Neuronal stem cell (in vitro differentiated cells): ENCODE measurements around the gene FTCD.

Experiments
- DNase-seq: peaks from one replicate; pipeline ENCODE4 v3.0.0-alpha.2; 2013; ENCODE audit warnings: low spot score
- H2AFZ ChIP-seq: one replicate; pipeline ENCODE4 v1.6.1; 2013; ENCODE audit warnings: mild to moderate bottlenecking, low read length, inconsistent platforms
- H2AK5ac ChIP-seq: 2 replicates; pipeline ENCODE4 v1.6.1; 2013; ENCODE audit warnings: low read depth, mild to moderate bottlenecking, inconsistent platforms, low read length, moderate library complexity, mixed read lengths
- H2BK120ac ChIP-seq: 2 replicates; pipeline ENCODE4 v1.6.1; 2013; ENCODE audit warnings: low read depth, mild to moderate bottlenecking, inconsistent platforms, low read length, moderate library complexity, mixed read lengths
- H2BK12ac ChIP-seq: one replicate; pipeline ENCODE4 v1.6.1; 2013; ENCODE audit warnings: low read length, inconsistent platforms
- H2BK15ac ChIP-seq: 2 replicates; pipeline ENCODE4 v1.6.1; 2013; ENCODE audit warnings: mild to moderate bottlenecking, low read length, inconsistent platforms, mixed read lengths
- H2BK5ac ChIP-seq: one replicate; pipeline ENCODE4 v1.6.1; 2013; ENCODE audit warnings: inconsistent platforms, mild to moderate bottlenecking, low read length, moderate library complexity
- H3K14ac ChIP-seq: one replicate; pipeline ENCODE4 v1.6.1; 2013; ENCODE audit warnings: low read length, inconsistent platforms
- H3K18ac ChIP-seq: 2 replicates; pipeline ENCODE4 v1.6.1; 2013; ENCODE audit warnings: low read length, inconsistent platforms
- H3K23ac ChIP-seq: 2 replicates; pipeline ENCODE4 v1.6.1; 2013; ENCODE audit warnings: low read depth, mild to moderate bottlenecking, mixed read lengths, low read length, inconsistent platforms; ENCODE audit not compliant: poor library complexity
- H3K27ac ChIP-seq: replicated peaks from 3 replicates; pipeline ENCODE4 v1.5.1; 2013; ENCODE audit warnings: low read length, inconsistent platforms
- H3K27me3 ChIP-seq, 3 experiments: 2 replicates each; pipeline ENCODE4 v1.6.1; 2013; ENCODE audit warnings: low read length in 3 of 3, mild to moderate bottlenecking in 2 of 3, inconsistent platforms in 1 of 3, low read depth in 1 of 3, mixed read lengths in 1 of 3, moderate library complexity in 1 of 3; ENCODE audit not compliant: control insufficient read depth in 3 of 3, insufficient read depth in 3 of 3
- H3K36me3 ChIP-seq, 2 donors: replicated peaks in 1 of 2; 2 replicates each; pipeline ENCODE4 v1.6.1; 2013; ENCODE audit warnings: low read length in 2 of 2; ENCODE audit not compliant: control insufficient read depth in 2 of 2, insufficient read depth in 2 of 2
- H3K4ac ChIP-seq: 2 replicates; pipeline ENCODE4 v1.6.1; 2013; ENCODE audit warnings: inconsistent platforms, mild to moderate bottlenecking, low read length, moderate library complexity
- H3K4me1 ChIP-seq, 2 donors: 1 replicate in 1 of 2; 2 replicates in 1 of 2; pipeline ENCODE4 v1.6.1; 2013; ENCODE audit warnings: low read length in 2 of 2, low read depth in 1 of 2; ENCODE audit not compliant: control insufficient read depth in 2 of 2, insufficient read depth in 1 of 2
- H3K4me2 ChIP-seq: one replicate; pipeline ENCODE4 v1.6.1; 2013; ENCODE audit warnings: mild to moderate bottlenecking, low read length, inconsistent platforms; ENCODE audit not compliant: insufficient read depth, poor library complexity, severe bottlenecking
- H3K4me3 ChIP-seq, 2 donors: 2 replicates each; pipeline ENCODE4 v1.5.1; 2013; ENCODE audit warnings: low read length in 2 of 2, mild to moderate bottlenecking in 2 of 2, inconsistent platforms in 1 of 2, moderate library complexity in 1 of 2
- H3K79me1 ChIP-seq: one replicate; pipeline ENCODE4 v1.6.1; 2013; ENCODE audit warnings: low read depth, mild to moderate bottlenecking, inconsistent platforms, low read length, moderate library complexity
- H3K9ac ChIP-seq: one replicate; pipeline ENCODE4 v1.6.1; 2013; ENCODE audit warnings: mild to moderate bottlenecking, low read depth, low read length, inconsistent platforms; ENCODE audit not compliant: poor library complexity
- H3K9me3 ChIP-seq, 2 donors: replicated peaks in 1 of 2; 2 replicates each; pipeline versions ENCODE3 to v1.6.1; 2013; ENCODE audit warnings: low read length in 2 of 2, mild to moderate bottlenecking in 2 of 2, inconsistent platforms in 1 of 2, low read depth in 1 of 2, mixed read lengths in 1 of 2, moderate library complexity in 1 of 2; ENCODE audit not compliant: control insufficient read depth in 2 of 2, insufficient read depth in 1 of 2
- H4K8ac ChIP-seq: one replicate; pipeline ENCODE4 v1.6.1; 2013; ENCODE audit warnings: low read depth, mild to moderate bottlenecking, inconsistent platforms, low read length, moderate library complexity
- H4K91ac ChIP-seq: one replicate; pipeline ENCODE4 v1.6.1; 2013; ENCODE audit warnings: low read length, low read depth, mild to moderate bottlenecking, inconsistent platforms; ENCODE audit not compliant: poor library complexity
- WGBS, 2 donors: extraction: QIAGEN DNeasy Blood & Tissue Kit; methylation state at CpG; one replicate each; pipeline ENCODE4 v1.1.7; 2013; ENCODE audit warnings: missing lambda C conversion rate in 2 of 2, mixed read lengths in 1 of 2; ENCODE audit not compliant: insufficient read length in 2 of 2, insufficient replicate concordance in 1 of 2; ENCODE audit errors: extremely low coverage in 2 of 2; 5-methylcytosine and 5-hydroxymethylcytosine counted together

The FTCD gene

GRCh38 chr21:46130831-46131587 lies 24.4 kb downstream of the FTCD start:
- Histone ChIP-seq H4K8ac (no peak overlapping the region), H3K79me1 (no peaks in the 10 kb centered on the region), H3K4me1 (peaks cover 0 to 9% of the 10 kb centered on the region in 2 donors), H3K27ac (no peak overlapping the region), H2BK15ac (no peak overlapping the region), H3K4ac (no peak overlapping the region), H2BK120ac (peak overlapping the region; percentile 76), H3K27me3 (no peaks in the 10 kb centered on the region), H3K9ac (no peak overlapping the region), H3K36me3 (no peaks in the 10 kb centered on the region), H4K91ac (no peak overlapping the region), H3K23ac (peak overlapping the region; percentile 95), H3K4me2 (no peak overlapping the region), H2BK12ac (no peak overlapping the region), H3K4me3 (peak overlapping the region in 1 of 2 donors; percentile 27), H2AK5ac (peak overlapping the region; percentile 96), H3K9me3 (peaks cover 0 to 2% of the 10 kb centered on the region in 2 donors), H3K18ac (peak overlapping the region; percentile 76), H2BK5ac (no peak overlapping the region), H2AFZ (no peak overlapping the region), H3K14ac (peak overlapping the region; percentile 38)
- DNase-seq = no peak
- no CpG with 5 or more reads among the region's 22 CpGs for WGBS, 2 donors

- no peak overlapping the region for H3K4me3 ChIP-seq
- H3K79me1 ChIP-seq = no peaks in the 10 kb centered on the region
- H3K27me3 ChIP-seq = no peaks in the 10 kb centered on the region
- H3K18ac ChIP-seq = no peak overlapping the region
- no peak overlapping the region for H3K4me2 ChIP-seq
- no peak overlapping the region for H2BK12ac ChIP-seq
- H3K4ac ChIP-seq = no peak overlapping the region
- H3K36me3 ChIP-seq = no peaks in the 10 kb centered on the region
- peaks cover 0 to 9% of the 10 kb centered on the region in 2 donors for H3K4me1 ChIP-seq
- no peak overlapping the region for H3K14ac ChIP-seq
- peak overlapping the region; percentile 76 for H2BK120ac ChIP-seq
- no peak overlapping the region for H4K8ac ChIP-seq
- H3K23ac ChIP-seq = peak overlapping the region; percentile 59
- no peak overlapping the region for H3K9ac ChIP-seq
- no peak overlapping the region for H2BK5ac ChIP-seq
- DNase-seq = no peak
- no peak overlapping the region for H3K27ac ChIP-seq
- no peak overlapping the region for H2AFZ ChIP-seq
- H3K9me3 ChIP-seq = peaks cover 0 to 2% of the 10 kb centered on the region in 2 donors
- H4K91ac ChIP-seq = no peak overlapping the region
- H2AK5ac ChIP-seq = peak overlapping the region; percentile 61
- WGBS, 2 donors = no CpG with 5 or more reads among the region's 27 CpGs
- H2BK15ac ChIP-seq = peak overlapping the region; percentile 49
Measured at GRCh38 chr21:46129846-46130651, 25.3 kb downstream of the FTCD start.

GRCh38 chr21:46128933-46129571 lies 26.3 kb downstream of the FTCD start:
- Histone ChIP-seq H2BK5ac (peak overlapping the region; percentile 6), H3K4me3 (no peak overlapping the region), H3K9ac (peak overlapping the region; percentile 21), H4K91ac (no peak overlapping the region), H2BK12ac (peak overlapping the region; percentile 73), H3K9me3 (no peaks in the 10 kb centered on the region), H3K27ac (no peak overlapping the region), H3K79me1 (no peaks in the 10 kb centered on the region), H3K4me2 (no peak overlapping the region), H3K36me3 (no peaks in the 10 kb centered on the region), H2BK15ac (peak overlapping the region; percentile 95), H3K27me3 (no peaks in the 10 kb centered on the region), H3K14ac (peak overlapping the region; percentile 71), H4K8ac (no peak overlapping the region), H3K4ac (no peak overlapping the region), H2BK120ac (no peak overlapping the region), H2AK5ac (peak overlapping the region; percentile 93), H2AFZ (no peak overlapping the region), H3K18ac (peak overlapping the region; percentile 87), H3K4me1 (peaks cover 0 to 9% of the 10 kb centered on the region in 2 donors), H3K23ac (peak overlapping the region; percentile 60)
- WGBS, 2 donors = no CpG with 5 or more reads among the region's 45 CpGs
- DNase-seq = no peak
